HEK293 (cell line): ENCODE measurements around the gene ZNF25.
"Not testable (repeated sequence)": the region's sequence is repeated elsewhere in the genome, so short reads cannot be mapped to it uniquely, and the experiment has no call there.

ENCODE experiments used
- CTCF ChIA-PET: fragments of 350-600 bp; formaldehyde crosslinking; extraction: SDS; loops from one replicate; lab custom pipeline; 2021; ENCODE audit warnings: antibody characterized with exemption; lab: Yijun Ruan, JAX
- POLR2A ChIA-PET: fragments of 300-600 bp; formaldehyde crosslinking; extraction: SDS; loops from one replicate; lab custom pipeline; 2020; ENCODE audit warnings: antibody characterized with exemption, inconsistent platforms; lab: Yijun Ruan, JAX
- H3K27ac ChIP-seq: fragments of 200-500 bp; sonication (Bioruptor generic); 2 replicates; pipeline ENCODE4 v1.5.1; 2014; ENCODE audit warnings: low read depth, low read length, control low read depth, inconsistent platforms; ENCODE audit errors: extremely low read depth
- H3K36me3 ChIP-seq, 2 experiments: fragments of 200-500 bp in 1 of 2; sonication (Bioruptor generic) in 1 of 2; 1 replicate in 1 of 2; 2 replicates in 1 of 2; pipeline ENCODE4 v1.5.1; 2014 to 2017; ENCODE audit warnings: inconsistent platforms in 2 of 2, low read length in 2 of 2; ENCODE audit not compliant: control insufficient read depth in 2 of 2, insufficient read depth in 1 of 2
- H3K4me1 ChIP-seq: fragments of 200-500 bp; sonication (Bioruptor generic); 2 replicates; pipeline ENCODE4 v1.5.1; 2014; ENCODE audit warnings: mild to moderate bottlenecking, low read length, inconsistent platforms; ENCODE audit not compliant: control insufficient read depth, insufficient read depth
- H3K4me3 ChIP-seq: 2 replicates; pipeline ENCODE4 v1.5.1; 2011; ENCODE audit warnings: low read depth, mild to moderate bottlenecking, control low read depth, low read length, moderate library complexity
- H3K9me3 ChIP-seq: fragments of 200-500 bp; sonication (Bioruptor generic); 2 replicates; pipeline ENCODE4 v1.5.1; 2014; ENCODE audit warnings: low read depth, low read length, inconsistent platforms; ENCODE audit not compliant: control insufficient read depth, insufficient read depth
- BCL11B ChIP-seq: fragments of 450-650 bp; formaldehyde crosslinking; IDR thresholded peaks from 2 replicates; pipeline ENCODE4 v1.5.1; 2016; ENCODE audit warnings: low read depth, missing biosample characterization, missing genetic modification characterization
- HOXA7 ChIP-seq: sonication (generic); formaldehyde crosslinking; IDR thresholded peaks from 2 replicates; pipeline ENCODE4 v1.8.1; 2022; ENCODE audit warnings: missing genetic modification reagents, borderline replicate concordance
- RBAK ChIP-seq: fragments of 450-650 bp; formaldehyde crosslinking; IDR thresholded peaks from 2 replicates; pipeline ENCODE4 v1.5.1; 2016; ENCODE audit warnings: missing biosample characterization, missing genetic modification characterization
- ZBTB21 ChIP-seq: fragments of 450-650 bp; formaldehyde crosslinking; IDR thresholded peaks from 2 replicates; pipeline ENCODE4 v1.5.1; 2017; ENCODE audit warnings: missing biosample characterization, missing genetic modification characterization
- ZFP37 ChIP-seq: fragments of 450-650 bp; formaldehyde crosslinking; IDR thresholded peaks from 2 replicates; pipeline ENCODE4 v1.5.1; 2016; ENCODE audit warnings: missing biosample characterization, missing genetic modification characterization
- ZIC2 ChIP-seq: fragments of 450-650 bp; formaldehyde crosslinking; IDR thresholded peaks from 2 replicates; pipeline ENCODE4 v1.5.1; 2016; ENCODE audit warnings: missing biosample characterization, missing genetic modification characterization
- ZNF132 ChIP-seq: fragments of 450-650 bp; formaldehyde crosslinking; IDR thresholded peaks from 2 replicates; pipeline ENCODE4 v1.5.1; 2017; ENCODE audit warnings: missing biosample characterization, missing genetic modification characterization, borderline replicate concordance
- ZNF146 ChIP-seq: fragments of 450-650 bp; formaldehyde crosslinking; IDR thresholded peaks from 2 replicates; pipeline ENCODE4 v1.5.1; 2016; ENCODE audit warnings: missing biosample characterization, missing genetic modification characterization
- ZNF169 ChIP-seq: fragments of 450-650 bp; formaldehyde crosslinking; IDR thresholded peaks from 2 replicates; pipeline ENCODE4 v1.5.1; 2016; ENCODE audit warnings: missing biosample characterization, missing genetic modification characterization
- ZNF202 ChIP-seq: fragments of 450-650 bp; formaldehyde crosslinking; IDR thresholded peaks from 2 replicates; pipeline ENCODE4 v1.5.1; 2016; ENCODE audit warnings: missing biosample characterization, missing genetic modification characterization, borderline replicate concordance
- ZNF223 ChIP-seq: fragments of 450-650 bp; formaldehyde crosslinking; IDR thresholded peaks from 2 replicates; pipeline ENCODE4 v1.5.1; 2016; ENCODE audit warnings: missing biosample characterization, missing genetic modification characterization
- ZNF23 ChIP-seq: fragments of 450-650 bp; formaldehyde crosslinking; IDR thresholded peaks from 2 replicates; pipeline ENCODE4 v1.5.1; 2016; ENCODE audit warnings: missing biosample characterization, missing genetic modification characterization, borderline replicate concordance
- ZNF248 ChIP-seq: fragments of 450-650 bp; formaldehyde crosslinking; IDR thresholded peaks from 2 replicates; pipeline ENCODE4 v1.5.1; 2017; ENCODE audit warnings: missing biosample characterization, missing genetic modification characterization
- ZNF311 ChIP-seq: fragments of 450-650 bp; formaldehyde crosslinking; IDR thresholded peaks from 2 replicates; pipeline ENCODE4 v1.5.1; 2017; ENCODE audit warnings: missing biosample characterization, missing genetic modification characterization, borderline replicate concordance
- ZNF335 ChIP-seq: fragments of 450-650 bp; formaldehyde crosslinking; conservative IDR thresholded peaks from 2 replicates; pipeline ENCODE4 v1.5.1; 2016; ENCODE audit warnings: missing biosample characterization, missing genetic modification characterization
- ZNF350 ChIP-seq: fragments of 450-650 bp; formaldehyde crosslinking; IDR thresholded peaks from 2 replicates; pipeline ENCODE4 v1.5.0; 2017; ENCODE audit warnings: missing biosample characterization, mild to moderate bottlenecking, missing genetic modification characterization
- ZNF423 ChIP-seq: fragments of 450-650 bp; formaldehyde crosslinking; IDR thresholded peaks from 2 replicates; pipeline ENCODE4 v1.5.1; 2016; ENCODE audit warnings: missing biosample characterization, missing genetic modification characterization
- ZNF501 ChIP-seq: fragments of 450-650 bp; formaldehyde crosslinking; IDR thresholded peaks from 2 replicates; pipeline ENCODE4 v1.5.1; 2016; ENCODE audit warnings: missing biosample characterization, missing genetic modification characterization
- ZNF530 ChIP-seq: fragments of 450-650 bp; formaldehyde crosslinking; IDR thresholded peaks from 2 replicates; pipeline ENCODE4 v1.5.1; 2016; ENCODE audit warnings: low read depth, missing biosample characterization, missing genetic modification characterization
- ZNF558 ChIP-seq: fragments of 450-650 bp; formaldehyde crosslinking; IDR thresholded peaks from 2 replicates; pipeline ENCODE4 v1.5.1; 2016; ENCODE audit warnings: missing biosample characterization, missing genetic modification characterization
- ZNF623 ChIP-seq: fragments of 450-650 bp; formaldehyde crosslinking; IDR thresholded peaks from 2 replicates; pipeline ENCODE4 v1.5.1; 2016; ENCODE audit warnings: missing biosample characterization, missing genetic modification characterization
- ZNF747 ChIP-seq: fragments of 450-650 bp; formaldehyde crosslinking; IDR thresholded peaks from 2 replicates; pipeline ENCODE4 v1.5.1; 2016; ENCODE audit warnings: missing biosample characterization, missing genetic modification characterization
- TF ChIP-seq, protein P1 (sequence below): fragments of 450-650 bp; formaldehyde crosslinking; IDR thresholded peaks from 2 replicates; pipeline ENCODE4 v1.5.1; 2016; ENCODE audit warnings: missing biosample characterization, missing genetic modification characterization
- TF ChIP-seq, protein P2 (sequence below): fragments of 450-650 bp; formaldehyde crosslinking; IDR thresholded peaks from 2 replicates; pipeline ENCODE4 v1.5.1; 2016; ENCODE audit warnings: missing biosample characterization, missing genetic modification characterization
- TF ChIP-seq, protein P3 (sequence below): fragments of 450-650 bp; formaldehyde crosslinking; IDR thresholded peaks from 2 replicates; pipeline ENCODE4 v1.5.1; 2016; ENCODE audit warnings: missing biosample characterization, missing genetic modification characterization, low read depth

The ZNF25 gene

DNA sequence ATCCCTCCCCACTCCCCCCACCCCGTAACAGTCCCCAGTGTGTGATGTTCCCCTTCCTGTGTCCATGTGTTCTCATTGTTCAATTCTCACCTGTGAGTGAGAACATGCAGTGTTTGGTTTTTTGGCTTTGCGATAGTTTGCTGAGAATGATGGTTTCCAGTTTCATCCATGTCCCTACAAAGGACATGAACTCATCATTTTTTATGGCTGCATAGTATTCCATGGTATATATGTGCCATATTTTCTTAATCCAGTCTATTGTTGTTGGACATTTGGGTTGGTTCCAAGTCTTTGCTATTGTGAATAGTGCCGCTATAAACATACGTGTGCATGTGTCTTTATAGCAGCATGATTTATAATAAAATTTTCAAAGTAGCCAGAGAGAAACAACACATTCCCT, 42.7 kb upstream of the ZNF25 start:
- peaks cover 79 to 83% of the 10 kb centered on the region in 2 experiments for H3K36me3 ChIP-seq
- H3K9me3 ChIP-seq, H3K27ac ChIP-seq, H3K4me1 ChIP-seq, CTCF ChIA-PET, POLR2A ChIA-PET, H3K4me3 ChIP-seq: not testable (repeated sequence)
- TF ChIP-seq, protein P1, sequence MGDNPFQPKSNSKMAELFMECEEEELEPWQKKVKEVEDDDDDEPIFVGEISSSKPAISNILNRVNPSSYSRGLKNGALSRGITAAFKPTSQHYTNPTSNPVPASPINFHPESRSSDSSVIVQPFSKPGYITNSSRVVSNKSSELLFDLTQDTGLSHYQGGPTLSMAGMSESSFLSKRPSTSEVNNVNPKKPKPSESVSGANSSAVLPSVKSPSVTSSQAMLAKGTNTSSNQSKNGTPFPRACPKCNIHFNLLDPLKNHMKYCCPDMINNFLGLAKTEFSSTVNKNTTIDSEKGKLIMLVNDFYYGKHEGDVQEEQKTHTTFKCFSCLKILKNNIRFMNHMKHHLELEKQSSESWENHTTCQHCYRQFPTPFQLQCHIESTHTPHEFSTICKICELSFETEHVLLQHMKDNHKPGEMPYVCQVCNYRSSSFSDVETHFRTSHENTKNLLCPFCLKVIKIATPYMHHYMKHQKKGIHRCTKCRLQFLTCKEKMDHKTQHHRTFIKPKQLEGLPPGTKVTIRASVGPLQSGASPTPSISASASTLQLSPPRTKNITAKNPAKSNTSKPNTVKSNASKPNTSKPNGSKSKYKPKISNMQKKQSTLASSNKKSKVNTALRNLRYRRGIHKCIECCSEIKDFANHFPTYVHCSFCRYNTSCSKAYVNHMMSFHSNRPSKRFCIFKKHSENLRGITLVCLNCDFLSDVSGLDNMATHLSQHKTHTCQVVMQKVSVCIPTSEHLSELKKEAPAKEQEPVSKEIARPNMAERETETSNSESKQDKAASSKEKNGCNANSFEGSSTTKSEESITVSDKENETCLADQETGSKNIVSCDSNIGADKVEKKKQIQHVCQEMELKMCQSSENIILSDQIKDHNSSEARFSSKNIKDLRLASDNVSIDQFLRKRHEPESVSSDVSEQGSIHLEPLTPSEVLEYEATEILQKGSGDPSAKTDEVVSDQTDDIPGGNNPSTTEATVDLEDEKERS (tag by site-specific recombination): 0 out of 2 replicates have a peak, but pooled peaks have one; percentile 19
- TF ChIP-seq ZNF146 (tag by site-specific recombination): peak; percentile 92

DNA sequence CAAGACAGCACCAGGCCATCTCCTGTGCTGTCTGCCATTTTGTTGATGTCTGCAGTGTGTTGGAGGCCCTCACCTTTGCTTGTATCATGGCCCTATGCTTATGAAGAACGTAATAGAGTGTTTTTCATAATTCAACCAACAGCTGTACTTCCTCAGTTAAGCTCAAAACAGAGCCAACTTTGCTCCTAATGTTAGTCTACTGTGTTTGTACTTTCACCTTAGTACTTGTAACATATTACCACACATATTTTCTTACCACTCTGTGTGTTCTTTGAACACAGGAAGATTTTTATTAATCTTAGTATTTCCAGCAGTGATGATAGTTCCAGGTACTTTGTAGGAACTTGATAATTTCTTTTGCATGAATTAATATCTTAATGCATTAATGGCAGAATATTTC, 39.9 kb upstream of the ZNF25 start:
- ChIA-PET POLR2A (no interaction called here), CTCF (interaction anchor here (0.6 kb wide), 1 partner anchor 521 kb away, joined by 3 read pairs; no protein-coding TSS in a partner anchor)
- Histone ChIP-seq H3K27ac (no peak overlapping the region), H3K36me3 (peaks cover 71 to 77% of the 10 kb centered on the region in 2 experiments), H3K4me3 (no peak overlapping the region), H3K4me1 (no peaks in the 10 kb centered on the region), H3K9me3 (no peaks in the 10 kb centered on the region)
- TF ChIP-seq ZNF311 (tag by site-specific recombination): no peak
- no peak for TF ChIP-seq HOXA7 (CRISPR knock-in tag)
- TF ChIP-seq ZNF23 (tag by site-specific recombination): no peak
- TF ChIP-seq ZNF747 (tag by site-specific recombination): no peak
- TF ChIP-seq ZNF223 (tag by site-specific recombination): no peak
- TF ChIP-seq ZNF202 (tag by site-specific recombination): no peak
- TF ChIP-seq, protein P2, sequence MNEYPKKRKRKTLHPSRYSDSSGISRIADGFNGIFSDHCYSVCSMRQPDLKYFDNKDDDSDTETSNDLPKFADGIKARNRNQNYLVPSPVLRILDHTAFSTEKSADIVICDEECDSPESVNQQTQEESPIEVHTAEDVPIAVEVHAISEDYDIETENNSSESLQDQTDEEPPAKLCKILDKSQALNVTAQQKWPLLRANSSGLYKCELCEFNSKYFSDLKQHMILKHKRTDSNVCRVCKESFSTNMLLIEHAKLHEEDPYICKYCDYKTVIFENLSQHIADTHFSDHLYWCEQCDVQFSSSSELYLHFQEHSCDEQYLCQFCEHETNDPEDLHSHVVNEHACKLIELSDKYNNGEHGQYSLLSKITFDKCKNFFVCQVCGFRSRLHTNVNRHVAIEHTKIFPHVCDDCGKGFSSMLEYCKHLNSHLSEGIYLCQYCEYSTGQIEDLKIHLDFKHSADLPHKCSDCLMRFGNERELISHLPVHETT (tag by site-specific recombination): no peak
- no peak for TF ChIP-seq ZNF335
- TF ChIP-seq ZNF248: no peak
- TF ChIP-seq ZNF530 (tag by site-specific recombination): no peak
- no peak for TF ChIP-seq ZNF501 (tag by site-specific recombination)
- no peak for TF ChIP-seq ZNF423
- TF ChIP-seq, all 188 proteins: peak for 0

DNA sequence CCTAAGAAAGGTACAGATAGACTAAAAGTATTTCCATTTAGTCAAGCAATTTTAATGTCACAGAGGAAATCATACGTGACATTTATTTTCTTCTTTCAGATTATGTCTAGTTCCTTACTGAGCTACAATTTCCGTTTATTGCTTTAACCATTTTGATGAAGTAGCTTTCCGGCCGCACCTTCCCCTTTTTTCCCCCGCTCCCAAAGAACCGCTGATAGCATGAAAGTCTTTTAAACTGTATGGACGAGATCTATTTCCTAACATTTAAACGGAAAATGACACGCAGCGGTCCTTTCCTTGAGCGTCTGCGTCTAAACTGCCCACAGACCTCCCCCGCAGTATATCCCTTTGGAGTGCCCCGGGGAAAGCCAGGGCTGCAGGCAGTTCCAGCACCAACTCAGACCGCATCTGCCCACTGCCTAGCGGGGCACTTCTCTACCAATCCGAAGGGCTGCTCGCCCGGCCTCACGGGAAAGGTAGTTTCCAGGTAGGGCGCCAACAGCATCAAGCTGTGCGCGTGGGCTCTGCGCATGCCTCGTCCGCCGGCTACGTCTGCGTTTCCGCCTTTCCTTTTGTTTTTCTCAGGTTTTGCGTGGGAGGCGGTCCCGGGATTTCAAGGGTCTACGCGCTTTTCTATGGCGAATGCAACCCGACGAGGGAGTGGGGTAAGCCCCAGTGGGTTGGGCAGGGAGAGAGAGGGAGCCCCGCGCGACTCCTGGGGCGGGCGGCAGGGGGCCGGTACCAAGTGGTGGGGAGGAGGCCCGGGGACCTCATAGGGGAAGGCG, 33.9 kb upstream of the ZNF25 start, which contains the start of gene ZNF33A:
ZNF33A (plus strand) TSS at position 557 of the 785 bp plus-strand sequence. CDS start 1,667 bp downstream, outside the sequence.
- H3K4me3 ChIP-seq: peak within 1 kb of the TSS; percentile 65
- POLR2A ChIA-PET: interaction anchor here (0.7 to 2.2 kb wide), 4 partner anchors 17 to 84 kb away, joined by 3 to 9 read pairs (median 4); partner anchors contain the start of gene ZNF25
- peaks cover 22 to 28% of the 10 kb centered on the region in 2 experiments; a peak in 2 of 3 replicates for H3K36me3 ChIP-seq
- H3K9me3 ChIP-seq: no peaks in the 10 kb centered on the region
- peak within 1 kb of the TSS; percentile 85 for H3K27ac ChIP-seq
- CTCF ChIA-PET: interaction anchor here (1.1 to 1.3 kb wide), 2 partner anchors 32 to 33 kb away, joined by 3 read pairs; partner anchors contain the start of gene ZNF25
- no peaks in the 10 kb centered on the region for H3K4me1 ChIP-seq
- peak; percentile 84 for TF ChIP-seq ZIC2
- TF ChIP-seq ZNF558 (tag by site-specific recombination): no peak
- TF ChIP-seq ZNF132 (tag by site-specific recombination): no peak
- TF ChIP-seq ZNF623 (tag by site-specific recombination): no peak
- TF ChIP-seq, protein P3, sequence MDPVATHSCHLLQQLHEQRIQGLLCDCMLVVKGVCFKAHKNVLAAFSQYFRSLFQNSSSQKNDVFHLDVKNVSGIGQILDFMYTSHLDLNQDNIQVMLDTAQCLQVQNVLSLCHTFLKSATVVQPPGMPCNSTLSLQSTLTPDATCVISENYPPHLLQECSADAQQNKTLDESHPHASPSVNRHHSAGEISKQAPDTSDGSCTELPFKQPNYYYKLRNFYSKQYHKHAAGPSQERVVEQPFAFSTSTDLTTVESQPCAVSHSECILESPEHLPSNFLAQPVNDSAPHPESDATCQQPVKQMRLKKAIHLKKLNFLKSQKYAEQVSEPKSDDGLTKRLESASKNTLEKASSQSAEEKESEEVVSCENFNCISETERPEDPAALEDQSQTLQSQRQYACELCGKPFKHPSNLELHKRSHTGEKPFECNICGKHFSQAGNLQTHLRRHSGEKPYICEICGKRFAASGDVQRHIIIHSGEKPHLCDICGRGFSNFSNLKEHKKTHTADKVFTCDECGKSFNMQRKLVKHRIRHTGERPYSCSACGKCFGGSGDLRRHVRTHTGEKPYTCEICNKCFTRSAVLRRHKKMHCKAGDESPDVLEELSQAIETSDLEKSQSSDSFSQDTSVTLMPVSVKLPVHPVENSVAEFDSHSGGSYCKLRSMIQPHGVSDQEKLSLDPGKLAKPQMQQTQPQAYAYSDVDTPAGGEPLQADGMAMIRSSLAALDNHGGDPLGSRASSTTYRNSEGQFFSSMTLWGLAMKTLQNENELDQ: no peak
- no peak for TF ChIP-seq ZNF169 (tag by site-specific recombination)
- TF ChIP-seq ZBTB21 (tag by site-specific recombination): no peak
- TF ChIP-seq ZNF350 (tag by site-specific recombination): no peak
- no peak for TF ChIP-seq BCL11B (tag by site-specific recombination)
- no peak for TF ChIP-seq RBAK (tag by site-specific recombination)
- no peak for TF ChIP-seq ZFP37
- no peak for TF ChIP-seq ZNF530 (tag by site-specific recombination)
